Retina (tissue), 1 donor: ENCODE results near the gene THBS4.
A peak's percentile ranks its signal among the peaks of the same experiment; 100 is the strongest.

Experiments
- DNase-seq: peaks from one replicate; pipeline ENCODE4 v3.0.0-alpha.2; 2016

THBS4 gene

DNA sequence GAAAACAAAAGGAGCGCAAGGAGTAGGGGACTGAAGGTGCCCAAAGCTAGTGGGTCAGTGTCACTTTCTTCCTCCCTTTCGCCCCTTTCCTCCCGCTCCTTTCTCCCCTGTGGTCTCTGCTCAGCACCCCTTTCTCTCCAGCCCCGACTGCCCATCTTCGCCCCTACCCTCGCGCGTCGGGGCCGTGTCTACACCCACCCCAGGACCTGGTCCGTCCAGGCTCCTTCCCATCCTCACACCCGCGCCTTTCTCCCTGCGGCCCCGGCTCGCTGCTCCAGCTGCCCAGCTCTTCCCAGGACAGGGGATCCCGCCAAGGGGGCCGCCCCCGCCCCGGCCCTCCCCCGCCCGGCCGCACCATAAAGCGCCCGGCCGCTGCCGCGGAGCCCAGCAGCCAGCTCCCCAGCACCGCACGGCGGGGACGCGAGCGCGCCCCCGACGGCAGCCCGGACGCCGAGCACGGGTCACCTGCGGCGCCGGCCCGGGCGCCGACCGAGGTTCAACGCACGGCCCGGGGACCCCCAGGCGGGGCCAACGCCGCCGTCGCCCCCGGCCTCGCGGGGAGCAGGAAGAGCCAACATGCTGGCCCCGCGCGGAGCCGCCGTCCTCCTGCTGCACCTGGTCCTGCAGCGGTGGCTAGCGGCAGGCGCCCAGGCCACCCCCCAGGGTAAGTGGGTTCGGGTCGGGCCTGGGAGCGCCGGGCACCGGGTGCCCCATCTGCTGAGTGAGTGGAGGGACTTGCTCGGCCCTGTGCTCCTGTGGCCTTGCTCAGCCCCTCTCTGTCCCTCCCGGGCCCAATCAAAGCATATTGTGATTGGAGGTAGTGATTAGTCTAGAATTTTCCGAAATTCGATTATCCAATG lies at the start of gene THBS4:
Gene THBS4, plus strand, starts transcription at position 387 of the 860 bp plus-strand sequence. Its CDS starts 190 bp downstream, at position 577.
- DNase-seq: peak; percentile 50

GRCh38 chr5:79986260-79986659 lies 48.9 kb upstream of the THBS4 start:
- DNase-seq: no peak

DNA sequence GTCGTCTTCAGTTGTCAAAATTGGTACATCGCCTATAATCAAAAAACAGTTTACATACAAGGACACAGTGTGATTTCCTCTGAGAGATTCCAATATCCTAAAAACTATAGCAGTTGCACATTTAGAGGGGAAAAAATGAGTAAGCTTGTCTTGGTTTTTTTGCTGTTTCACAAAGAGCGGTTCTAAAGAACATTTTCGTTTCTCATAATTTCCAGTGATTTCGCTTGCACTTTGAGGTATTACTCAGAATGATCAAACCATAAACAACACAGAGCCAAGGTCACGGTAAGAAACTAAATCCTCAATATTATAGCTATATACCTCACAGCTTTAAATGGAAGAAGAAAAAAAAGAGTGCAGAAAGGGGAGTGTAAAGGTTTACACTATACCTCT lies 44.9 kb upstream of the THBS4 start:
- no peak for DNase-seq

- peak; percentile 94 for DNase-seq
Observed at GRCh38 chr5:79990598-79991507, 44.3 kb upstream of the THBS4 start, which contains the start of gene MTX3. Gene MTX3 (minus strand): TSS chr5:79991262. CDS start chr5:79991238, 24 bp downstream.

- no peak for DNase-seq
Observed at GRCh38 chr5:79992891-79993657, 42.1 kb upstream of the THBS4 start.

DNA sequence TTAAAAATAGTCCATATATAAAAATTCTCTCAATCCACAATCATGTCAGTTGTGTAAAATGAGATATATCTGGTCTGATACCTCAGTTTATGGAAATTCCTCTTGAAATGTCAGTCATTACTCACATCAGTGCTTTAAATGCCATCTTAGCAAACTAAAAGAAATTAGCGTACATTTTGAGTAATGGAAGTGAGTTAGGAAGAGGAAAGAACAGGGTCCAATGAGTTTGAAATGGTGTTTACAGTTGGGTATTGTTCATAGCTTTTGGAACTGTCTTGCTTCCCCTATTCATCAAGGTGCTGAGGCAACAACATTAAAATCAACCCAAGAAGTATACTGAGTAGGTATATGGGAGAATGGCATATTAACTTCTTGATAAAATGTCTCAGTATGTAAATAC lies 35.4 kb upstream of the THBS4 start:
- DNase-seq: no peak

DNA sequence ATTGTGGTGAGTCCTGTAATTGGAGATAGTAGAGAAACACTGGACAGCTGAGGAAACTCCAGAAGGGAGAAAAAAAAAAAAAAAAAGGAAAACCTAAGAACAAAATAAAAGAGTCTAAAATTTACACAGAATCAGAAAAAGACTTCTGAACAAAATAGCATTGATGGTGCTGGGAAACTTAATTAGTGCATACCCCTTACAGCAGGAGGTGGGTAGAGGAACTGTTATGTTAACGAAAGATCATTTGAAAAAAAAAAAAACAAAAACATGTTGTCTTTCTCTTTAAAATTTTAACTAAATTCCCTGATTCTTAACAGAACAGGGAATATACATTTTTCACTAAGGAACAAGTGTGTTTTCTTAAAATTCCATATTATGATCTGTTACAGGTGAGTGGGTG lies 32.5 kb upstream of the THBS4 start:
- no peak for DNase-seq

GRCh38 chr5:80008995-80009765 lies 26.0 kb upstream of the THBS4 start:
- DNase-seq: no peak

DNA sequence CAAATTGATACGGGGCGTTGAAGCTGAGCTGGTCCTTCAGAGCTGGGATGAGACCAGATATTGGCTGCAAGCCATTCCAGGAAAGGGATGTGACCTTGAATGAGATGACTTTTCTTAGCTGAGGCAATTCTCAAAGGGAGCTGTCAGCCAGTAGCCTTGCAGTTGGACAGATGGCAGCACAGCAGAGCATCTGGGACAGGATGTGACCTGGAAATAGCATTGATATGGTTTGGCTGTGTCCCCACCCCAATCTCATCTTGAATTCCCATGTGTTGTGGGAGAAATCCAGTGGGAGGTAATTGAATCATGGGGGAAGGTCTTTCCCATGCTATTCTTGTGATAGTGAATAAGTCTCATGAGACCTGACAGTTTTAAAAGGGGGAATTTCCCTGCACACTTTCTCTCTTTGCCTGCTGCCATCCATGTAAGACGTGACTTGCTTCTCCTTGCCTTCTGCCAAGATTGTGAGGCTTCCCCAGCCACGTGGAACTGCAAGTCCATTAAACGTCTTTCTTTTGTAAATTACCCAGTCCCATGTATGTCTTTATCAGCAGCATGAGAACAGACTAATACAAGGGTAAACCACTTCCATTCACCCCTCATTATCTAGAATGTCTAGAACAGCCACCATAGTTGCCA lies 24.3 kb upstream of the THBS4 start:
- DNase-seq: no peak

DNA sequence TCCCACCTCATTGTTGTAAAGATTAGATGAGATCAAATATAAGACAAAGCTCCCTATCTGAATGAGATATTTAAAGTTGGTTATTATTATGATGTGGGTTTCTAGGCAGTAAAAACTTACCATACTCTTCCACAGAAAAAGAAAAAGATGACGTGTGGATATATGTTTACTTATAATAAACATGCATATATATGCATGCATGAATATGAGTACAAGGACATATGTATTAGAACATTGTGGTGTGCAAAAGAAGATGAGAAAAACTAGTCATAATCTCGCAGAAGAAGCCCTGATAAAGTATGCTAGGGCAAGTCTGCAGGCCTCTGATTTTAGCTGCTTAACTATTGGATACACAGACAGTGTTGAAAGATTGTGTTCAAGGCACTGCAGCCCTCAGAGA lies 10.1 kb upstream of the THBS4 start:
- DNase-seq: no peak

- no peak for DNase-seq
Observed at GRCh38 chr5:80026841-80027240, 8.3 kb upstream of the THBS4 start.

- no peak for DNase-seq
Observed at GRCh38 chr5:80031109-80031508, 4.0 kb upstream of the THBS4 start.

GRCh38 chr5:80033513-80033912 lies 1.6 kb upstream of the THBS4 start:
- DNase-seq: no peak

GRCh38 chr5:80034559-80034958 lies 589 bp upstream of the THBS4 start:
- no peak for DNase-seq

- DNase-seq: no peak
Observed at GRCh38 chr5:80035839-80036238, 691 bp downstream of the THBS4 start.

GRCh38 chr5:80036615-80037014 lies 1.5 kb downstream of the THBS4 start:
- DNase-seq: no peak

DNA sequence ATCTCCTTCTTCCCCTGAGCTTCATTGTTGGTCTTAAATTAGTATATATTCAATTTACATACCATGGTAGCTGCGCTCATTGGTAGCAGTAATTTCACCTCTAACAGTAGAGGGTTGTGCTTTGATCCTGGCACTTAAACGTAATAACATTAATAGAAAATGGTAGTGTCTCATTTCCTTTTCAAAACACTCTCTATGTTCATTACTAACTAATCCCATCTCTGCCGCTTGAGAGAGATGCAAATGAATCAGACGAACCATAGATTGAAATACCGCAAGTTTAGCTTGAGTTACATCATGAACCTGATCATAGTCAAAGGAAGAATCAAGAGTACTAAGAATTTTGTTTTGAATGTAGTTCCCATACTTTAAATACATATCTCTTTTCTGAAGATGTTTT lies 2.2 kb downstream of the THBS4 start:
- no peak for DNase-seq

DNA sequence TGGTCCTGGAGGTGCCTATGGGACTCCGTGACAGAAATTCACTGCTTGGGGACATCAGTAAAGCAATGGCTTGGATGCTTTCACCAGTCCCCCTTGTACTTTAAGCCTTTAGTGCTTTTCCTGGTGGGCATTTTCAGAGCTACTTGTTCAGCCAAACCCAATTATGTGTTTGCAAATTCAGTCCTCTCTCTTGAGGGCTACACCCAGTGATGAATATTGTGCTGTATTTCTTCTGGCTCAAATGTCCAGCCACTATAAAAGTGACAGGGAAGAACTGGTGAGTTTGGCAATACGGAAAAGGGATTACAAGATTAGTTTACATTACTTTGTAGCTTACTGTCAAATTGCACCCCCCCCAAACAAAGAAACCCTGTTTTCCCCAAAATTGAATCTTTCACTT lies 4.5 kb downstream of the THBS4 start:
- no peak for DNase-seq

DNA sequence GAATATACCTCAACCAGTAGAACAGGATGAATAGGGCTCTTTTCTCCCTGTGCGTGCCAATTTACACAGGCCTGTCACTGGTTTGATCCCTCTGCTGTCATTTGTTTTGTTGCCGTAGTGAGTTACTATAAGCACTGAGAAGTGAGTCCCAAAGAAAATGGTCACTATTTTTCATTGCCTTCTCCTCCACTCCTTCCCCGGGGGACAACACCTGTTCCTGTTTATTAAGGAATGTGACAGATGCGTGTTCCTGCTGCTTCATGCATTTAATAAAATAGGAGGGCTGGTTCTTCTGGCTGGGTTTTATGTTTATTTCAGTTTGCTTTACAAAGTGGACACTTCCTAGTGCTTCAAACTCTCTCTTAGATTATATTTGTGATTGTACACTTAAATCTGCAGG lies 6.4 kb downstream of the THBS4 start:
- no peak for DNase-seq

DNA sequence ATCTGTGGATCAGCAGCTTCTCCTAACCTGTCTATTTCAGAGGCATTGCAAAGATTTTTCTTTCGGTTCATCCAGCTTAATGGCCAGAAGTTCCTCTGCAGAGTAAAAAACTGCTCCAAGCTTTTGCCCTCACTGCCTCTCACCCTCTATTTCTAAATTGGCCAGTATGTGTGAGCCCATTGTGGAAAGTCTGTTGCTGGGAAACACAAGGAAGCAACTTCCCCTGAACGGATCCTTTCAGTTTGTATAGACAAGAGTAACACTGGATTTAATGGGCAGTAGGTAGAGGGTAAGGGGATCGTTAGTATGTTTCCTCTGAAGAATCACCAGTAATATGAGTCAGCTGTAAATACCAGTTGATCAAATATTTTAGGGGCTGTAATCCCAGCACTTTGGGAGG lies 7.2 kb downstream of the THBS4 start:
- no peak for DNase-seq

DNA sequence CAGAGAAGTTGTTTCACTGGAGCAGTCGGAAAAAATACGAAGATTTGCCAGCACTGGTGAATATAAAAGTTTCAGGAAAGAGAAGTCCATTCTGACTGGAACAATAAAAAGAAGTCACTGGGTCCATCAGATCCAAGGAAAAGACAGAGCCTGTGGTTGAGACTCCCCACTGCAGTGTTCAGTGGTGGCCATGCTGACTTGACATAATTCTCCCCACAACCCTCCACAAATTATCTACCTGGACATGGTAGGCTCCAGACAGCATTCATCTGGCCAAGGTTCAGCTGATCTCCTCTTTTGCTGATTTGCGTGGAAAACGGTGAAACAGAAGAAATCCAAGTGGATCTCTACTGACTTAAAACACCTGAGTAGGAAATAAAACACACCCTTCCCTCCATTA lies 8.0 kb downstream of the THBS4 start:
- no peak for DNase-seq
